T-helper 2 cell treated with Interferon-gamma antibody and Interleukin-4, amounts not matched to agents 5 μg/mL and 100 μg/mL, for 36 hours (primary cell): Measurements from ENCODE around the gene ZNF217.

Source experiments
- DNase-seq: peaks from one replicate; pipeline ENCODE4 v3.0.0; 2021; ENCODE audit warnings: low spot score
- H3K27ac Mint-ChIP-seq: one replicate; pipeline ENCODE4 v1.8.0; 2021; ENCODE audit warnings: mild to moderate bottlenecking, mixed read lengths
- H3K27me3 Mint-ChIP-seq: one replicate; pipeline ENCODE4 v1.8.0; 2021; ENCODE audit warnings: low read depth, mixed read lengths
- H3K36me3 Mint-ChIP-seq: one replicate; pipeline ENCODE4 v1.8.0; 2021; ENCODE audit warnings: low read depth, mixed read lengths
- H3K4me1 Mint-ChIP-seq: one replicate; pipeline ENCODE4 v1.8.0; 2021; ENCODE audit warnings: low read depth, mixed read lengths
- H3K4me3 Mint-ChIP-seq: one replicate; pipeline ENCODE4 v1.8.0; 2022; ENCODE audit warnings: mild to moderate bottlenecking, moderate library complexity, mixed read lengths
- H3K9me3 Mint-ChIP-seq: one replicate; pipeline ENCODE4 v1.8.0; 2021; ENCODE audit warnings: mixed read lengths

The ZNF217 gene

DNA sequence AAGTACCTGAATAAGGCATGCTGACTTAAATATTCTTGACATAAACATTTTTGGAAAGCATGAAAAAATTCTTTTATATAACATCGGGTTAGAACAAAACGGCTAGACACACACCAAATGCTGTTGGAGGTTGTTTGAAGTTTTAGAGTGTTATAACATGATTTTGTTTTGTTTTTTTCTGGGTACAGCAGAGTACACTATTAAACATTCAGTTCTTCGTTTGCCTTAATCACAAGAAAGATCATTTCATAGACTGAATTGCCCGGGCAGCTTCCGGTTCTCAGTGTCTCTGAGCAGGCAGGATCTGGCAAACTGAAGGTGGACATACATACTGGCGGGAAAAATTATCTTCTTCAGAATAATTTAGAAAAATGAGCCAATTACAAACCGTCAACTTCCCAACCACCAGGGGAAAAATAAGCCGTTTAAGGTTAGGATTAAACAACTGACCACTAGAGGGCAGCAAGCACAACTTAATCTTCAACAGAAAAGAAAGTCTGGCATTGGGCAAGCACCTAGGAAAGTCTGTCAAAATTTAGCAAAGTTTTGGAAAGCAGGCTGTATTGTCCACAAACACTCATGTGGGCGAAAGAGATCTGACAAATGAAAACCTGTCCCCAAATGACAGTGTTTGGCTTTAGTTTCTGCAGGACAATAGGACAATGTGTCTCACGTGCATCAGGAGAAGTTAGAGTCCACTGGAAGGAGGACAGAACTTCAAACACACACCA, 15.0 kb downstream of the ZNF217 start:
- H3K27ac Mint-ChIP-seq: peak overlapping the region; percentile 79
- H3K4me1 Mint-ChIP-seq: peaks cover 68% of the 10 kb centered on the region
- peak overlapping the region; percentile 84 for H3K4me3 Mint-ChIP-seq
- peak; percentile 62 for DNase-seq
- H3K27me3 Mint-ChIP-seq: no peaks in the 10 kb centered on the region
- H3K9me3 Mint-ChIP-seq: no peaks in the 10 kb centered on the region
- H3K36me3 Mint-ChIP-seq: peaks cover 86% of the 10 kb centered on the region

DNA sequence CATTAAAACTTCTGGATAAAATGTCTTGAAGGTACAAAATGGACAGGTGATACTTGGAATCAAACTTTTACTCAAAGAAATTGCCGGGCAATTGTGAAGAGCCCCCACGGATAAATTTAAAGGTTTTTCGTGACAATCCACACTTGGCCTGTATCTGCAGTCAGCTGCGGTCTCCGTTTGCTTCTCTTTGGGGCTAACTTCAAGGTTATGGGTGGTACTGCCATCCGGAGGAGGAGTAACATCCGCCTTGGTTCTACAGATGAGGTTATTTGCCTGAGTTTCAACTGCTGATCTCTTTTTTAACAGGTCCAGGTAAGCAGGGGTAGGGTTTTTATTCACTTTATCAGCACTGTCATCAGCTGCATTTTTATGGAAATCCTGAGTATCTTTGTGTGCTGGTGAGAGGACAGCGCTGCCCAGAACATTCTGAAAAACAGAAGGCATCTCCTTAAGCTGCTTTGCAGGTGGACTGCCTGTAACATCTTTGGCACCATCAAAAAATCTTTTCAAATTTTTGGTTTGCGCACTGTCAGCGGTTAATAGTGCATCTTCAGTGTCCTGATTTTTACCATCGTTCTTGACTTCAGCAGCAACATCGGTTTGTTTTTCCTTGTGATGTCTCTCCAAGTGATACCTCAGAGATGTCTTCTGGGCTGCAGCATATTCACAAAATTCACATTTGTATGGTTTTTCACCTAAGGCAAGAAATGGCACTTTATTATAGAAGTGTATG, 16.9 kb downstream of the ZNF217 start:
- Mint-ChIP-seq H3K27me3 (no peaks in the 10 kb centered on the region), H3K4me1 (peaks cover 62% of the 10 kb centered on the region), H3K4me3 (no peak overlapping the region), H3K9me3 (no peaks in the 10 kb centered on the region), H3K36me3 (peaks cover 89% of the 10 kb centered on the region), H3K27ac (peak overlapping the region; percentile 49)
- no peak for DNase-seq

DNA sequence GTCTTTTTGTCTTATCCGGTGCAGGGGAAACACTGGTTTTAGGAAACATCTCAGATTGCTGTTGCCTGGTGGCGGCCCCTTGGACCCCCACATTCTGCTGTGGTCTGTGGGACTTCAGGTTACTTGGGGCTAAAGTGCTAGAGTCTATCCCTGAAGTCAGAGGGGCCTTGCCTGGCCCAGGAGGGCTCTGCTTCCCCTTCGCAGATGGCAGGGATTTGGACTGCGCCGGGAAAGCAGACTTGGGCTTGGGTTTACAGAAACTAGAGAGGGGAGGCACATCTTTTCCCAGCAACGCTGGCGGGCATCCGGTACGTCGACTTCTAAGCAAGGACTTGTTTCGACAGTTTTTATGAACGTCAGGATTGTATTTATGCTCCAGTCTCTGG, 17.5 kb downstream of the ZNF217 start:
- peaks cover 61% of the 10 kb centered on the region for H3K4me1 Mint-ChIP-seq
- no peak overlapping the region for H3K4me3 Mint-ChIP-seq
- H3K27me3 Mint-ChIP-seq: no peaks in the 10 kb centered on the region
- peak overlapping the region; percentile 49 for H3K27ac Mint-ChIP-seq
- peaks cover 88% of the 10 kb centered on the region for H3K36me3 Mint-ChIP-seq
- no peak for DNase-seq
- no peaks in the 10 kb centered on the region for H3K9me3 Mint-ChIP-seq

DNA sequence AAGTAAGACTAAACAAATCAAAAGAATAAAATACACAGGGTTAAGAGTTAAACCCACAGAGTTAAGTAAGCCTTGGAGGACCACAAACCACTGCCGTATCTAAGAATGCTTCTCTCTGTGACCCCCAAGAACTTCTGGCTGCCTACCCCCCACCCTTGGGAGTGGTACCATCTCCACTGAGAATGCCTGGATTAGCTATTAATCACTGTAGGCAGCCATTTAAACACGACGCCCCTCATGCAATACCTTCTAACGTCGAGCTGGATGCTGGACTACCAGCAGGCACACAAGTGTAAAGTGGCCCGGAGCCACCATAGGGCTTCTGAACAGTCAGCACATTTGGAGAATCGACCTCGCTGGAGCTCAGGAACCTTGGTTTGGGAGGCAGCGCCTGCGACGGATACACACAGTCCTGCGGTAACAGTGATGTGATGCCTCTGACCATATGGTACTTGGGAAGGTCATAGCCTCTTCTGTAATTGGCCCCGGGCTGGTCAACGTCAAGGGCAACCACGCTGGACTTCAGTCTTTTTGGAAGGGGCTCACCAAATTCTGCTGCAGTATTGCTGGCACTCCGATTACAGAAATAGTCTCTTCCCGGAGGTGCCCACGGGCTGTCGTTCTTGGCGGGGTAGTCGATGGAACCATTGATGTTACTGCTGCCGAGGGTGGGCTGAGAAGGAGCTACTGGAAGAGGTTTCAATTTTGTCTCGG, 18.0 kb downstream of the ZNF217 start:
- Mint-ChIP-seq H3K4me3 (no peak overlapping the region), H3K27me3 (no peaks in the 10 kb centered on the region), H3K36me3 (peaks cover 90% of the 10 kb centered on the region), H3K27ac (peak overlapping the region; percentile 36), H3K9me3 (no peaks in the 10 kb centered on the region), H3K4me1 (peaks cover 63% of the 10 kb centered on the region)
- no peak for DNase-seq

DNA sequence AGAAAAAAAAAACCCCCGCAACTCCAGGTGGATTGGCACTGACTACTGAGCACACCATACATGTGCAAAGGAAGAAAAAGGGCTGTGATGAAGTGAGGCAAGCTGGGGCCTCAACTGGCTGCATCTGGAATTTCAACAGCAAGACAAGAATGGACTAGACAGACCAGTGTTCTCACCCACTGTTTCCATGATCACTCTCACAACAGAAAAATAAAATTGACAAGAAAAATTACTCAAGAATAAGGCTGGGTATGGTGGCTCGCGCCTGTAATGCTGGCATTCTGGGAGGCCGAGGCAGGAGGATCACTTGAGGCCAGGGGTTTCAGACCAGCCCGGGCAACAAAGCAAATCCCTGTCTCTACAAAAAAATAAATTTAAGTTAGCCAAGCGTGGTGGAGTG, 18.8 kb downstream of the ZNF217 start:
- H3K27ac Mint-ChIP-seq: no peak overlapping the region
- no peak for DNase-seq
- H3K4me1 Mint-ChIP-seq: peaks cover 55% of the 10 kb centered on the region
- no peaks in the 10 kb centered on the region for H3K9me3 Mint-ChIP-seq
- no peak overlapping the region for H3K4me3 Mint-ChIP-seq
- H3K27me3 Mint-ChIP-seq: no peaks in the 10 kb centered on the region
- peaks cover 87% of the 10 kb centered on the region for H3K36me3 Mint-ChIP-seq

DNA sequence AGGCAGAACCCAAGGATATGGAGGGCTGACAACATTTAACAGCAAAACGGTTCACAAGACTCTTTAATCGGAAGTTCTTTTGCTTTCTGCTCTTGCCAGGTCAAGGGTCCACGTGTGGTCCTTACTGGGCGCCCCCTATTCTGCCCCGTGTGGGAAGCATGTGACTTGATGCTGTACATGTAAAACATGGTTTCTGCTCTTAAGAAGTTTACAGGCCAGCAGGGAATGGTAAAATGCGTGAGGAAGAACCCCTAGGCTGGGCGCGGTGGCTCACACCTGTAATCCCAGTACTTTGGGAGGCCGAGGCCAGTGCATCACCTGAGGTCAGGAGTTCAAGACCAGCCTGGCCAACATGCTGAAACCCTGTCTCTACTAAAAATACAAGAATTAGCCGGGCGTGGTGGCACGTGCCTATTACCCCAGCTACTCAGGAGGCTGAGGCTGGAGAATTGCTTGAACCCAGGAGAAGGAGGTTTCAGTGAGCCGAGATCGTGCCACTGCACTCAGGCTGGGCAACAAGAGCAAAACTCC, 19.3 kb downstream of the ZNF217 start:
- Mint-ChIP-seq H3K9me3 (no peaks in the 10 kb centered on the region), H3K27ac (no peak overlapping the region), H3K4me3 (no peak overlapping the region), H3K27me3 (no peaks in the 10 kb centered on the region), H3K36me3 (peaks cover 87% of the 10 kb centered on the region), H3K4me1 (peaks cover 55% of the 10 kb centered on the region)
- DNase-seq: no peak

DNA sequence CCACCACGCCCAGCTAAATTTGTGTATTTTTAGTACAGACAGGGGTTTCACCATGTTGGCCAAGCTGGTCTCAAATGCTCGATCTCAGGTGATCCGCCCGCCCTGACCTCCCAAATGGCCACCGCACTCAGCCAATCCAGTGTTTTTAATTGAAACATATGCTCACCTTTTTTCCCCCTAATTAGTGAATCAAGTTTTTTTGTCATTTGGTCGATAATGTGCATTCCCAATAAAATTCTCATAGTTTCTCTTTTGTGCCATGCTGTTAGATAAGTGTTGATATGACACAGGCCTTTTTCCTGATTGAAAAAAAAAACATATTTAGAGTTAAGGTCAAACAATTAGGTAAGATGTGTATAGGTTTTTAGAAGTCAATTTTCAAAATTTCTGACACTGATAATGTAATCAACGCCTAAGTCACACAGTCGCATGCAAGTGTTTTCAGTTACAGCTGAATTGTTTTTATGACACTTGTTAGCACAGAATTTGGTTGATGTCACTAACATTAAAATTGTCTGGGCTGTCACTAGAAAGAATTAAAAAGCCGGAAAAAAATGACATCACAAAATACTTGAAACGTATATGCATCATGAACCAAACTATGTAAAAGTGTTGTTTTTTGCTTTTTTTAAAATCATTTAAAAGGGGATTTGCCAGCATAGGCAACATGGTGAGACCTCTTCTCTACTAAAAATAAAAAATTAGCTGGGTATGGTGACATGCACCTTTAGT, 21.9 kb downstream of the ZNF217 start:
- no peak overlapping the region for H3K4me3 Mint-ChIP-seq
- DNase-seq: no peak
- no peak overlapping the region for H3K27ac Mint-ChIP-seq
- H3K9me3 Mint-ChIP-seq: no peaks in the 10 kb centered on the region
- no peaks in the 10 kb centered on the region for H3K27me3 Mint-ChIP-seq
- H3K36me3 Mint-ChIP-seq: peaks cover 83% of the 10 kb centered on the region
- peaks cover 40% of the 10 kb centered on the region for H3K4me1 Mint-ChIP-seq

DNA sequence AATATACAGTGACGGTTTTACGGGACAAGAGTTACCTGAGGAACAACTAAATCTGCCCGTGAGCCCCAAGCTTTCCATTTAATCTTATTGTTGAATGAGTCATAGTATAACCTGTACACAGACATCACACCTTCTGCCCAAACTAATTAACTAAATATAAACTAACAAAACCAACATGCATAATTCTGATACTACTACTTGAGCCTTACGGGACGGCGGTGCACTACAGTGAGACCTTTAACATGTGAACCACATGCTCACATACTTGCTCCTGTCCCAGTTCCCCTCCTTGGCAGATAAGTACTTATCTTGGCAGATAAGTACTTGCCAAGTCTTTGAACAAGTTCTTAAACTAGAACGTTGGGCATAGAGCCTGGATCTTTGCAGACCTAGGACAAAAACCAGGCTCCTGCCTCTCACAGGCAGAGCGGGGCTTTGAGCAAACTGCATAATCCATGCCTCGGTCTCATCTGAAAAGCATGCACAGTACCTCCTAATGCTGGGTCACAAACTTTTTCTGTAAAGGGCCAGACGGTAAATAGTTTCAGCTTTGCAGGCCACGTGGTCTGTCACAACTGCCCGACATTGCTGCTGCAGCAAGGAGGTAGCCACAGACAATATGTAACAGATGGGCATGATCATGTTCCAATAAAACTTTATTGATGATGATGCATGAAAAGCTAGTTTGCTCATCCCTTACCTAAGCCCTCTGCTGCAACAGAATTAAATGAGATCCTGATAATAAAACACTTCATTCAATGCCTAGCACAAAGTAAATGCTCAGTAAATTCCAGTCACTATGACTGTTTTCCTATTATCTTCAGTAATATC, 23.0 kb downstream of the ZNF217 start:
- H3K27me3 Mint-ChIP-seq: no peaks in the 10 kb centered on the region
- no peak for DNase-seq
- H3K36me3 Mint-ChIP-seq: peaks cover 78% of the 10 kb centered on the region
- H3K9me3 Mint-ChIP-seq: no peaks in the 10 kb centered on the region
- no peak overlapping the region for H3K4me3 Mint-ChIP-seq
- no peak overlapping the region for H3K27ac Mint-ChIP-seq
- peaks cover 32% of the 10 kb centered on the region for H3K4me1 Mint-ChIP-seq

DNA sequence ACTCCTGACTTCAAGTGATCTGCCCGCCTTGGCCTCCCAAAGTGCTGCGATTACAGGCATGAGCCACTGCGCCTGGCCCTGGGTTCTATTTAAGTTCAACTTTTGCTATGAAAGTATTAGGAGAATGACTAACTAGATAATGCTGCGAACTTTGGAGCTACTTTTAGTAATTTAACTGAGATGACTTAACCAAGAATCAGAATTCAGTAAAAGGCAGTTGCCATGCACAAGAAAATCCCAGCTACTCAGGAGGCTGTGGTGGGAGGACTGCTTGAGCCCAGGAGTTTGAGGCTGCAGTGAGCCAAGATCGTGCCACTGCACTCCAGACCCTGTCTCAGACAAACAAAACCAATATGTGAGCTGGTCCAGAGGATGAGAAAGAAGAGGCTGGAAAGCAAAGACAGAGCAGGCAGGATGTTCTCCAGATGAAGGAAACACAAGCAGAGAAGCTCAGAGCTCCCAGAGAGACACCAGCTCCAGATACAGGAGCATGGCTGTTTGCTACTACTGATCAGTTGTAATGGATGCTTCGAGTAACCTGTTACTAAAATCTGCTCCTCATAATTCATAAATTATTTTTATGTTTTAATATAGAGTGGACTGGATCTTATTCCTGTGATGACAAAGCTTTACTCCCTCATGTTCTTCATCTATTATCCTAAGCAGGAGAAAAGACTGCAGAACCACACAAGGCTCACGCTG, 23.9 kb downstream of the ZNF217 start:
- peaks cover 77% of the 10 kb centered on the region for H3K36me3 Mint-ChIP-seq
- H3K4me1 Mint-ChIP-seq: peaks cover 23% of the 10 kb centered on the region

DNA sequence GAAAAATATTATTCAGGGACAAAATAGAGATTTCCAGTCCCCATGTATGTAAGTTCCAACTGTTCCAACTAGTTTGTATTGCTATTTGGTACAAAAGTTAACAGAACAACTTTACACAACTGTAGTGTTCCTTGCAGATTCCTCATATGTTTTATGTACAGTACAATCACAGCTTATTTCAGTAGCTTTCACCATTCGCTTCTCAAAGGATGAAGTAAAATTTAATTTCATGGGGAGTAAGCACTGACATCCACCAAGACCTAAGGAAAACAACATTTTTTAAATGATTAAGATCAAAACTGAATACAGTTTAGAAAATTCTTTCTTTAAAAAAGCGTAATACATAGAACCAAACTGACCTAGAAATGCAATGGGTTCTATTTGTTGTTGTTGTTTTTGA, 24.6 kb downstream of the ZNF217 start:
- no peak overlapping the region for H3K4me3 Mint-ChIP-seq
- H3K27ac Mint-ChIP-seq: no peak overlapping the region
- DNase-seq: no peak
- H3K27me3 Mint-ChIP-seq: no peaks in the 10 kb centered on the region
- peaks cover 72% of the 10 kb centered on the region for H3K36me3 Mint-ChIP-seq
- H3K4me1 Mint-ChIP-seq: peaks cover 19% of the 10 kb centered on the region
- H3K9me3 Mint-ChIP-seq: no peaks in the 10 kb centered on the region

More for the DNA sequence above, 23.9 kb downstream of the ZNF217 start:
- no peak overlapping the region for H3K27ac Mint-ChIP-seq
- no peak for DNase-seq
- H3K9me3 Mint-ChIP-seq: no peaks in the 10 kb centered on the region
- no peak overlapping the region for H3K4me3 Mint-ChIP-seq
- H3K27me3 Mint-ChIP-seq: no peaks in the 10 kb centered on the region

DNA sequence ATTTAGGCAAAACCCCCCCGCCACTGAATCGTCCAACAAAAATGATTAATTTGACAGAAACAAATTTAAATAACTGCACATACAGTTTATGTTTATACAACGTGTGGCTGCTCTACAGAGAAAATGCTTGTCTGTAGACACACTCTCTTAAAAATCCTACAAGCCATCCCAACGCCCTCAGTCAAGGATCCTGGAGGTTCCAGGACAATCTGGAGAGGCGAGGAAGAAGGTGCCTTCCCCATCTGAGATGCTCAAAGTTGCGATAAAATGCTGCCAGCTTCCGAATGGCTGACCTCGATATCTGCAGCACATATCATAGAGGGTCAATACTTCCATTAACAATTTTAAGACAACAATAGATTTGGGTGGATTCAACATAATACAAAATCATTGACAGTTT, 25.3 kb downstream of the ZNF217 start:
- no peak overlapping the region for H3K4me3 Mint-ChIP-seq

DNA sequence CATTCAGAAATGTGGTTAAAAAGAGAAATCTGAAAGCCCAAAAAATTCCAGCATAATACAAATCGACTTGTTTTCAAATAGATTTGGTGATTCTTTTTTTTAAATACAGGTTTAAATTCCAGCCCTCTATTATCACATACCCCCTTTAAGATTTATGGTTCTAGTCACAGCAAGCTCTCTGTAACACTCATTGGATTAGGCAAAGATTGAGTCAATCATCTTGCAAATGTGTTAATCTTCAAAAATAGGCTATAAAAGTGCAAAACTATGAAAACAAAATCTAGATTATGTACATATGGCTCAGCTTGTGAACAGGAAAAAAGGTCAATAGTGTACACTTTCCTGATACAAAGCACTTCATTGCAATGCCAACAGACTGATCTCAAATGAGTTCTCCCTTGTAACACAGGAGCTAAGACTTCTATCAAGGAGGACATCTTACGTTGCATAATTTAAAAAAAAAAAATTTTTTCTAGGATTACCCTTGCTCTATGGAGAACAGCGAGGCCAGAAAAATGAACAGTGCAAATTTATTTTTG, 26.2 kb downstream of the ZNF217 start:
- no peak for DNase-seq
- Mint-ChIP-seq H3K4me3 (no peak overlapping the region), H3K27ac (no peak overlapping the region), H3K9me3 (no peaks in the 10 kb centered on the region), H3K27me3 (no peaks in the 10 kb centered on the region), H3K36me3 (peaks cover 60% of the 10 kb centered on the region), H3K4me1 (peaks cover 17% of the 10 kb centered on the region)

More for the DNA sequence above, 25.3 kb downstream of the ZNF217 start:
- Mint-ChIP-seq H3K27me3 (no peaks in the 10 kb centered on the region), H3K36me3 (peaks cover 66% of the 10 kb centered on the region), H3K9me3 (no peaks in the 10 kb centered on the region), H3K4me1 (peaks cover 18% of the 10 kb centered on the region), H3K27ac (no peak overlapping the region)
- DNase-seq: no peak
